ENCODE measurements around the gene ZNF436.
"Not testable (repeated sequence)": the region's sequence is repeated elsewhere in the genome, so short reads cannot be mapped to it uniquely, and the experiment has no call there.

ZNF436 gene

GRCh38 chr1:23389837-23390321, 20.2 kb upstream of the ZNF436 start:
- no peak for DNase-seq

- no peak for DNase-seq
Observed at GRCh38 chr1:23387494-23387893, 17.9 kb upstream of the ZNF436 start.

DNA sequence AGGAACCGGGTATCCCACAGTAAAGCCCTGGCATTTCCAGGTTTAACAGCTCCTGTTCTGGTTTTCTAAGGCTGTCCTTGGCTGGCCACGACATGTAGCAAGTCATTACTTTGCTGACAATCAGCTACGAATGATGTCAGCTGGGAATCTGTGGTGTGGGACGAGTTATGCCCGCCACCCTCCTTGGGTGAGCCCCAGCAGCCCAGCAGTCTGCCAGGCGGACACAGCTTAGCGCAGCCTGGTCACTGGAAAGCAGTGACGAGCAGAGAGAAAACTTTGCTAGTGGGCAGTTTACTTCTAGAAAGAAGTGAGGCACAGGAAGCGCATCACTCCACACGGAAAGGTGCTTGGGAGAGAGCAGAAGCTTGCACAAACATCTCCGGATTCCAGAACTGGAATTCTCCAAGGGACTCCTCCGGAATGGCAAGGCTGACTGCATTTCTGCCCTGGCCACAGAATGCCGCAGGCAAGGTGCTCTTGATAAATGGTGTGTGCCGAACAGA, 15.5 kb upstream of the ZNF436 start:
- DNase-seq, result no peak

GRCh38 chr1:23384312-23385058, 14.8 kb upstream of the ZNF436 start:
- peak; percentile 74 for DNase-seq

GRCh38 chr1:23383577-23384311, 14.1 kb upstream of the ZNF436 start:
- DNase-seq, result no peak

DNA sequence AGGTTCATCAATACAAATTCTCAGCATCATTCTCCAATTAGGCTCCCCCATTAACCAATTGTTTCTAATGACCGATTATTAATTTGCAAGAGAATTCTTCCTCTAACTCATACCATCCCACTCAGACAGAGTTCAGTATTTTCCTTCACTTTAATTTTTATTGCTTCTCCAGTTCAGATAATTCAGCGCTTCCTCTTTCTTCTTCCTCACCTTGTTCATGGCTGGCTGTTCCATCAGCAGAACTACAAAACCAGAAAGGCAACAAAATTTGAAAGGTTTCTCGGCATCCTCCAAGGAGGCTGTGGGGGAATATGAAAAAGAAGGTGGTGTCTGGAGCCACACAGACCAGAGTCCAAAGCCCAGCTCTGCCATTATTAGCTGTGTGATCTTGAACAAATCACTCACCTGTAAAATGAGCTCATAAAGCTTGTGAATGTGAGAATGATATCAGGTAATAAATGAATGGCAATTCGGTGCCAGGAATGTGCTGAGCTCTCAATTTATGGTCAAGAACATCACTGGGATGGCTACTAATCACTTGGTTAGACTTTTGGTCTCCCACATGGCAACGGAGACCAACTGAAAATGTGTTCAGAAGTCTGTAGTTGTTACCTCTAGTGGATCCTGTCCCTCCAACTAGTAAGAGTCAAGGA, 11.7 kb upstream of the ZNF436 start:
- DNase-seq, result no peak

DNA sequence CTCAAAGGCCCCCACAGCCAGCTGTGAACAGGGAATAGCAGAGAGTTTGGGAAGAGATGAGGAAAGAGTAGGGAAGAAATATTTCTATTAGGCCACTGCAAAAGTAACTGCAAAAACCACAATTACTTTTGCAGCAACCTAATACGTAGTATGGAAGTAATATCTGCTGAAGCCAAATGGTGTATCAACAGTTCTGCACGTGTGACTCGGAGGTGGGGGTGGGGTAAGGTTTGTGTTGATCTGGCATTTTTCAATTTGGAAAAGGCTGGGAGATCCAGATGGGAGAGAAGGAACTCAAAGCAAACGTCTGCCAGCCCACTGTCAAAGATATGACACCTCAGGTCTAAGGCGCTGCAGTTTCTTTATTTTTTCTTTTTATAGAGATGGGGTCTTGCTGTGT, 11.1 kb upstream of the ZNF436 start:
- DNase-seq, result no peak

GRCh38 chr1:23380236-23380635, 10.6 kb upstream of the ZNF436 start:
- not testable (repeated sequence) for DNase-seq

DNA sequence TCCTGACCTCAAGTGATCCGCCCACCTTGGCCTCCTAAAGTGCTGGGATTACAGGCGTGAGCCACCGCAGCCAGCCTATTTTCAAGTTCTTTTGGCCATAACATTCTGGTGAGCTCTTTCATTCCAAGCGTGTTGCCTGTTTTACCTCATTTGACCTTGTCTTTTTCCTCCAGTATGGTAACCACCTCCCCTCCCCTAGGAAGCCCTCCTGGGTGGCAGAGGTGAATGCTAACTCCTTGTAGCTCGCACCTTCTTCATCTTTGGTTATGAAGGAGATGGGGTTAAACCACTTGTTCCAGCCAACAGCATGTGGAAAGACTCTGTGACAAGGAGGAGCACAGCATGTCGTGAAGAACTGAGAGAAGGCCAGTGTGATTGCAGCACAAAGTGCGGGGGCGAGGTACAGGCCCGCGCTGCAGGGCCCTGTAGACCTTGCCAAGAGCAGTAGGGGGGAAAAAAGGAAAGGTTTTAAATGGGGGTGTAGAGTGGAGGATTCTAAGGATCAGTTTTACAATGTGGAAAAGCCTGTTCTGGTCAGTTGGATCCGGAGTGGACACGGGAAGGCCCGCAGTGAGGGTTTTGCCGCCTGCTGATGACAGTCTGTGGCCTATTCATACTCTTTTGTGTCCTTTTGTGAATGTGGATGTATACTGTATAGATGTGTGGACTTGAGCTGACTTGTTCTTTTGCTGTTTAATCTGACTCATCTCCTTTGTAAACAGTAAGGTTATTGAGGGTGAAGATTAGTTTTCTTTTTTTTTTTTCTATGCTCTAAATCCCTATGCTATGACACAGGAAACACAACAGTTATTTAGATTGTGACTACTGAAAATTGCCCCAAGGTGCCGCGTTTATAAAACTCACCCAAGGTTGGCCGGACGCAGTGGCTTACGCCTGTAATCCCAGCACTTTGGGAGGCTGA, 7.5 kb upstream of the ZNF436 start:
- peak; percentile 83 for DNase-seq

- not testable (repeated sequence) for DNase-seq
Observed at GRCh38 chr1:23374079-23374735, 4.6 kb upstream of the ZNF436 start.

DNA sequence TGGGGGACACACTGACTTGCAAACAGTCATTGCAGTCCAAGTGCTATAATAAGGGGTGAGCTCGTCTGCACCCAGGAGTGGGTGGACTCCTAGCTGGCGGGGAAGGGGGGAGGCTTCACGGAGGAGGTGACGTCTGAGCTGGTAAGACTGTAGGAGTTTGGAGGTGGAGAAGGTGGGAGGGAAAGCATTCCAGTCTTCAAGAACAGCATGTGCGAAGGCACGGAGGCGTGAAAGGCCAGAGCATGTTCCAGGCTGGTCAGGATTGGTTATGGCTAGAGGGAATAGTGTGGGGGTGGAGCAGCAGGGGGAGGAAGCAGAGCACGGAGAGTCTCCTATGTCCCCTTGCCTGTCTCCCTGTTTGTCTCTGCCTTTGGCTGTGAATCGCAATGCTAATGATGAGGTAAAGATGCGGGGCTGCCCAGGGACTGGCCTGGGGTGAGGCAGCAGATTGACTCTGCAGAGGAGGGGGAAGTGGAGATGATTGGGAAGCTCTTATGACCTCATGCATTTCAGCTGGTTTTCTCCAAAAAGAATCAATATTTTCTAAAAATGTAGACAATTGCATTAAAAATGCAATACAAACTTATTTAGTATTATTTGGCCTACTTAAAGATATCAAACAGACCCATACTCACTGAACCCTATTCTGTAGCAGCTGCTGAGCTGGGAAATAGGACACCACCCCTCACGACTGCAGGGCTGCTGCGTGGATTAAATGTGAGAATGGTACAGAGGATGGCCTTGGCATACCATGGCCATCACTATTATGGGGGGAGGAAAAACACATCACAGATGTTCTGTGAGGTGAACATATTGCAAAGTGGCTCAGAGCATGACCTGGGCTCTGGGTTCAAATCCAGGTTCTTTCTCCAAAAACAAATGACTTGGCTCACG, 2.6 kb upstream of the ZNF436 start:
- no peak for DNase-seq

- DNase-seq, result no peak
Observed at GRCh38 chr1:23370709-23371584, 1.3 kb upstream of the ZNF436 start.

- DNase-seq, result no peak
Observed at GRCh38 chr1:23370330-23370708, 683 bp upstream of the ZNF436 start.

- peak; percentile 94 for DNase-seq
Observed at GRCh38 chr1:23368562-23369334, 888 bp downstream of the ZNF436 start.

DNA sequence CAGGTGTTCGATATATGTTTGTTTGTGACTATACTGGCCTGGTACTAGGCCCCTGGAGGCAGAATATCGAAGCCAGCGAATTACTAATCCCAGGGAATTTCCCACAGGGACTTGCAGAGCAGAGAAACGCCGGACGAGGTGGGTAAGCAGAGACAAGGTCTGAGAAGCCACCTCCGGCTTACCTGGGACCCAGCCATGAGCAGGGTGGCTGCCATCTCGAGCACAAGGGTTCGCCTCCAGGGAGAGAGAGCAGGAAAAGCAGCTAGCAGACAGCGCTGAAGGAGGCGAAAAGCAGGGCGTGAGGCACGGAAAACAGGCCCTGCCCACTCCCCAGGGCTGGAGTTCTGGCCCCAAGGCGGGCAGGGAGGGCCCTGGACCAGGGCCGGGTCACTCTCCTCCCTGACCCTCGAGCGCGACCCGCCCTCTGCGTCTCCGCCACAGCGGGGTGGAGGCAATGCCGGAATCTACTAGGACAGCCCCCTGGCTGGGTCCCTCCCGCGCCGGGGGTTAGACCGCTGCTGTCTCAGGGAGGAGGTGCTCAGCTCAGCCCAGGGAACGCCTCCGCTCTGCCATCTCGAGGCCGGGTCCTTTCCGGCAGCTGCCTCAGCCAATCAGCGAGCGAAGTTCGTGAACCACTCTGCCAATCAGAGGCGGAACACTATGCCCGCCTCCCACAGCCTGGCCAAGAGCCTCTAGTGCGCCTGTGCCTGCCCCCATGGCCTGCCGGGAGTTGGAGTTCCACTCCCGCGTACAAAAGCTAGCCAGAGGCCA, 1.7 kb downstream of the ZNF436 start:
- peak; percentile 100 for DNase-seq

DNA sequence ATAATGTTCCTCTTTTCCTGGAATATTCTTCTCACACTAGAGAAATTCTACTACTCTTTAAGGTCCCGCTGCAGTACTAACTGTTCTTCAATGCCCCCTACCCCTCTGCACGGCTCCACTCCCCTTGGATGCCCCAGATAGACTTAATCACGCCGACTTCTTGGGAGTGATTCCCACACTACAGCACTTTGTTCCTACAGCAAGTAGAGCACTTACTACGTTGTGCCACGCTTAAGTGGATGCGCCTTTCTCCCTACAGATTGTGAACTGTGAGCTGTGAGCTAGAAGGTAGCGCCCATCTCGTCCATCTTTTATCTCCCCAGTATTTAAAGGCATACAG, 2.2 kb downstream of the ZNF436 start:
- DNase-seq, result no peak

DNA sequence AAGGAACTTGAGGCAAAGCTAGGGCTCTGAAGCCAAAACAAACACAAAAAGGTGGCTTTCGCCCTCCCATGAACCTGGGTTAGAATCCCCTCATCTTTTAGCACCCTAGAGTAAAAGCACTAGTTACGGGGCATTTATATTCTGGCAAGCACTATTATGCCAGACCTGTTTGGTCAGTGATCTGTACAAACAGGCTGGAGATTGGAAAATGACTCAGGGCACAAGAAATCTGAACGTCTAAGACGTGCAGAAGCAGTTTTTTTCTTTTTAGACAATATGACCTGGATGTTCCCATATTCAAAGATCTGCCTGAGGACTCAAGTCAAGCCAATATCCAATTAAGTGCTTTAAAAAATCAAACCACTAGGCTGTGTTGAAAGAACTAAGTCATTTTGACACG, 3.0 kb downstream of the ZNF436 start:
- DNase-seq, result no peak

DNA sequence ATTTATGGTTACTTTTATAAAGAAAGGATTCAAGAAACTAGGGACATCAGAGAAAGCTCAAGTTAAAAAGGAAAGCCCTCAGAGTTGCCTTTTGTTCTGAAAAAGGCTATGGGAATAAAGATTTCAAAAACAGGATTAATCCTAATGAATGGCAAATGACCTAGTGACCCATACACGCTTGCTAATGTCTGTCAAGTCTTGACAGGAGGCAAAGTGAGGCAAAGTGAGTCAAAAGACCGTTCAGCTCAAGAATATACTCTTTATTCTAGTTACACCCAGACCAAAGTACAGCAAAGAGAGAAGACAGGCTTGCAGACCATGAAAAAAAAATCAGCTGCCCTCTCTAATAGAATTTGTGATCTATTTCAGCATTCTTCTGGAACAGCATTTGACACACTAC, 3.5 kb downstream of the ZNF436 start:
- no peak for DNase-seq

Measured in EL (cell line).